HepG2 (cell line): ENCODE data around the gene HYAL1. TPM values are rescaled to one million over a fixed set of nuclear protein-coding genes. Genes with fewer than 3 reads are reported as not detected.
A peak's percentile ranks its signal among the peaks of the same experiment; 100 is the strongest.

Experiments
- DZIP1 ChIP-seq: sonication (generic); formaldehyde crosslinking; IDR thresholded peaks from 2 replicates; pipeline ENCODE4 v1.5.0; 2020; ENCODE audit warnings: mild to moderate bottlenecking, missing genetic modification reagents
- ETV6 ChIP-seq: sonication (generic); formaldehyde crosslinking; conservative IDR thresholded peaks from 2 replicates; pipeline ENCODE4 v1.4.0; 2020; ENCODE audit warnings: missing genetic modification reagents
- GTF3A ChIP-seq: sonication (generic); formaldehyde crosslinking; conservative IDR thresholded peaks from 2 replicates; pipeline ENCODE4 v1.4.0; 2020; ENCODE audit warnings: mild to moderate bottlenecking, missing genetic modification reagents
- HOXA5 ChIP-seq: sonication (generic); formaldehyde crosslinking; IDR thresholded peaks from 2 replicates; pipeline ENCODE4 v1.4.0; 2020; ENCODE audit warnings: missing genetic modification reagents
- KDM2A ChIP-seq: sonication (generic); formaldehyde crosslinking; IDR thresholded peaks from 2 replicates; pipeline ENCODE4 v1.4.0; 2020; ENCODE audit warnings: low read depth, missing genetic modification reagents, borderline replicate concordance
- RFXAP ChIP-seq: sonication (generic); formaldehyde crosslinking; IDR thresholded peaks from 2 replicates; pipeline ENCODE4 v1.4.0; 2020; ENCODE audit warnings: missing genetic modification reagents, borderline replicate concordance
- SRSF4 ChIP-seq: fragments of 200-400 bp; formaldehyde crosslinking; IDR thresholded peaks from one replicate; pipeline ENCODE4 v1.6.1; 2018; ENCODE audit warnings: mild to moderate bottlenecking, low read depth, low read length, moderate library complexity; ENCODE audit not compliant: poor library complexity, severe bottlenecking
- ZBTB25 ChIP-seq: IDR thresholded peaks from 2 replicates; pipeline ENCODE4 v1.6.1; 2018; ENCODE audit warnings: missing genetic modification reagents
- ZBTB33 ChIP-seq: sonication (generic); formaldehyde crosslinking; IDR thresholded peaks from 2 replicates; pipeline ENCODE4 v1.4.0; 2020; ENCODE audit warnings: missing genetic modification reagents
- ZBTB34 ChIP-seq: sonication (generic); formaldehyde crosslinking; IDR thresholded peaks from 2 replicates; pipeline ENCODE4 v1.8.0; 2022; ENCODE audit warnings: mild to moderate bottlenecking, missing genetic modification reagents
- ZFP62 ChIP-seq: sonication (generic); formaldehyde crosslinking; IDR thresholded peaks from 2 replicates; pipeline ENCODE4 v1.4.0; 2020; ENCODE audit warnings: missing genetic modification reagents
- ZNF20 ChIP-seq: sonication (generic); formaldehyde crosslinking; IDR thresholded peaks from 2 replicates; pipeline ENCODE4 v1.4.0; 2020; ENCODE audit warnings: mild to moderate bottlenecking, moderate library complexity, missing genetic modification reagents
- ZNF251 ChIP-seq: sonication (generic); formaldehyde crosslinking; IDR thresholded peaks from 2 replicates; pipeline ENCODE4 v1.9.0; 2021; ENCODE audit warnings: mild to moderate bottlenecking, missing genetic modification reagents
- ZNF30 ChIP-seq: sonication (generic); formaldehyde crosslinking; IDR thresholded peaks from 2 replicates; pipeline ENCODE4 v1.5.0; 2020; ENCODE audit warnings: mild to moderate bottlenecking, missing genetic modification reagents
- ZNF589 ChIP-seq: sonication (generic); formaldehyde crosslinking; conservative IDR thresholded peaks from 2 replicates; pipeline ENCODE4 v1.8.0; 2022; ENCODE audit warnings: mild to moderate bottlenecking, moderate library complexity, missing genetic modification reagents
- ZNF841 ChIP-seq: sonication (generic); formaldehyde crosslinking; IDR thresholded peaks from 2 replicates; pipeline ENCODE4 v1.8.1; 2023; ENCODE audit warnings: missing genetic modification reagents, borderline replicate concordance
- ZSCAN30 ChIP-seq: sonication (generic); formaldehyde crosslinking; IDR thresholded peaks from 2 replicates; pipeline ENCODE4 v1.5.0; 2020; ENCODE audit warnings: mild to moderate bottlenecking, missing genetic modification reagents
- ZUFSP ChIP-seq: sonication (generic); formaldehyde crosslinking; IDR thresholded peaks from 2 replicates; pipeline ENCODE4 v1.9.0; 2021; ENCODE audit warnings: missing genetic modification reagents, mild to moderate bottlenecking, borderline replicate concordance
- polyA plus RNA-seq, 8 experiments: library from polyadenylated mRNA; depleted of rRNA in 3 of 8; stranded (reverse) in 7 of 8; unstranded in 1 of 8; fragments of >200 nt; fragmentation: Illumina TruSeq in 4 of 8; extraction: Trizol in 4 of 8; gene quantifications; 2 replicates each; pipeline versions ENCODE4 v1.2.1 to v1.2.3, GENCODE V29; 2011 to 2016; ENCODE audit warnings: low read depth in 4 of 8, missing spikeins in 1 of 8, mixed read lengths in 1 of 8; ENCODE audit not compliant: insufficient read depth in 1 of 8
- total RNA-seq, 5 experiments: library from RNA; depleted of rRNA; stranded (reverse); fragments of >200 nt; fragmentation: Illumina TruSeq; extraction: Trizol; gene quantifications; 2 replicates each; pipeline ENCODE4 v1.2.3, GENCODE V29; 2016; ENCODE audit warnings: low read depth in 1 of 5

Gene HYAL1
- total and polyA plus RNA-seq, 2 of the 13 experiments (the other 11 are each of a cell fraction or from before 2014, with no cell fraction given) = 76.5 to 193 TPM

- TF ChIP-seq ZBTB33 (CRISPR knock-in tag) = 0 out of 2 replicates have a peak, but pooled peaks have one; percentile 16
- TF ChIP-seq KDM2A (CRISPR knock-in tag) = peak; percentile 100
- no peak for TF ChIP-seq GTF3A
- TF ChIP-seq ZNF841 (CRISPR knock-in tag) = no peak
- 0 out of 2 replicates have a peak, but pooled peaks have one; percentile 22 for TF ChIP-seq ETV6
- peak; percentile 65; the same call in 1 of the 2 replicates for TF ChIP-seq RFXAP (CRISPR knock-in tag)
- no peak; the same call in 1 of the 2 replicates for TF ChIP-seq ZBTB25 (CRISPR knock-in tag)
- TF ChIP-seq ZSCAN30 = no peak
- 0 out of 2 replicates have a peak, but pooled peaks have one; percentile 47 for TF ChIP-seq DZIP1 (CRISPR knock-in tag)
- TF ChIP-seq SRSF4 = no peak
- no peak for TF ChIP-seq ZFP62 (CRISPR knock-in tag)
- TF ChIP-seq ZNF30 (CRISPR knock-in tag) = no peak
- TF ChIP-seq ZUFSP (CRISPR knock-in tag) = no peak
- TF ChIP-seq ZNF589 (CRISPR knock-in tag) = peak; percentile 6; the same call in 1 of the 2 replicates
- peak; percentile 24; the same call in 1 of the 2 replicates for TF ChIP-seq HOXA5 (CRISPR knock-in tag)
- no peak for TF ChIP-seq ZNF20 (CRISPR knock-in tag)
- TF ChIP-seq ZNF251 (CRISPR knock-in tag) = no peak; the same call in 1 of the 2 replicates
- TF ChIP-seq ZBTB34 (CRISPR knock-in tag) = no peak
Observed at GRCh38 chr3:50298836-50299637, 4.3 kb downstream of the HYAL1 start, which contains the start of the genes HYAL3 and NAA80 (continued).
